Measurements from ENCODE around the gene PANK3.
"Not testable (repeated sequence)": the region's sequence is repeated elsewhere in the genome, so short reads cannot be mapped to it uniquely, and the experiment has no call there.

DNA sequence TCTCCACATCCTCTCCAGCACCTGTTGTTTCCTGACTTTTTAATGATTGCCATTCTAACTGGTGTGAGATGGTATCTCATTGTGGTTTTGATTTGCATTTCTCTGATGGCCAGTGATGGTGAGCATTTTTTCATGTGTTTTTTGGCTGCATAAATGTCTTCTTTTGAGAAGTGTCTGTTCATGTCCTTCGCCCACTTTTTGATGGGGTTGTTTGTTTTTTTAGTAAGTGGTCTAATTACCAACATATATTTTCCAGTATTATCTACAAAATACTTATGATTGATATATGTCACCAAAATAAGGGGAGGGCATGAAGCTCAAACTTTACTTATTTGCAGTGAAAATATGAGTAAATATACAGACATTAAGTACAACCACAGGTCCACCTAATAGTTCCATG lies 5.0 kb downstream of the PANK3 start:
- not testable (repeated sequence) for TF ChIP-seq POU2F2 (IDR thresholded peaks at IDR 0.05; ENCODE audit: borderline replicate concordance, low read depth, low read length); RFX5 (IDR thresholded peaks at IDR 0.05; ENCODE audit: low read depth, low read length); PAX8 (IDR thresholded peaks at IDR 0.05); CHD2 (IDR thresholded peaks at IDR 0.05; ENCODE audit: borderline replicate concordance, low read depth, low read length); CTCF (IDR thresholded peaks at IDR 0.05 in 2 of 3, conservative IDR thresholded peaks at IDR 0.05 in 1 of 3; ENCODE audit: control insufficient read depth in 2 of 3, extremely low read depth in 1 of 3, insufficient read depth in 1 of 3, low read depth in 3 of 3, low read length in 3 of 3)
